GM20431 (cell line): ENCODE results near the gene C2CD3.
"Not testable (repeated sequence)": the region's sequence is repeated elsewhere in the genome, so short reads cannot be mapped to it uniquely, and the experiment has no call there.

Experiments used
- in situ Hi-C: fragments of 300-500 bp; cut with MseI, MboI; formaldehyde crosslinking; loops from one replicate; pipeline ENCODE4 v1.15.0; 2020; ENCODE audit warnings: low sequenced_read_pairs; ENCODE audit not compliant: unreplicated experiment

The C2CD3 gene

GRCh38 chr11:74132833-74133232 lies 38.0 kb downstream of the C2CD3 start:
- in situ Hi-C loops = no loop called here

- in situ Hi-C loops = not testable (repeated sequence)
Observed at GRCh38 chr11:74129121-74129520, 41.7 kb downstream of the C2CD3 start.

- in situ Hi-C loops = no loop called here
Observed at GRCh38 chr11:74123008-74123448, 47.8 kb downstream of the C2CD3 start.

- in situ Hi-C loops = no loop called here
Observed at GRCh38 chr11:74121804-74122203, 49.0 kb downstream of the C2CD3 start.

- in situ Hi-C loops = not testable (repeated sequence)
Observed at GRCh38 chr11:74120260-74121035, 50.4 kb downstream of the C2CD3 start.

- in situ Hi-C loops = no loop called here
Observed at GRCh38 chr11:74116719-74117118, 54.1 kb downstream of the C2CD3 start.

- in situ Hi-C loops = no loop called here
Observed at GRCh38 chr11:74112877-74113276, 57.9 kb downstream of the C2CD3 start.

- in situ Hi-C loops = no loop called here
Observed at GRCh38 chr11:74106124-74106523, 64.7 kb downstream of the C2CD3 start.

GRCh38 chr11:74102321-74102720 lies 68.5 kb downstream of the C2CD3 start:
- in situ Hi-C loops = no loop called here

GRCh38 chr11:74100735-74101134 lies 70.1 kb downstream of the C2CD3 start:
- in situ Hi-C loops = no loop called here

- in situ Hi-C loops = no loop called here
Observed at GRCh38 chr11:74100231-74100630, 70.6 kb downstream of the C2CD3 start.

- in situ Hi-C loops = no loop called here
Observed at GRCh38 chr11:74097686-74098237, 73.0 kb downstream of the C2CD3 start.

GRCh38 chr11:74094393-74094792 lies 76.4 kb downstream of the C2CD3 start:
- in situ Hi-C loops = no loop called here

- in situ Hi-C loops = no loop called here
Observed at GRCh38 chr11:74092425-74092824, 78.4 kb downstream of the C2CD3 start.

- in situ Hi-C loops = no loop called here
Observed at GRCh38 chr11:74091549-74091948, 79.3 kb downstream of the C2CD3 start.

- in situ Hi-C loops = no loop called here
Observed at GRCh38 chr11:74090701-74091100, 80.1 kb downstream of the C2CD3 start.

- in situ Hi-C loops = no loop called here
Observed at GRCh38 chr11:74086242-74086884, 84.4 kb downstream of the C2CD3 start.

GRCh38 chr11:74085542-74085892 lies 85.3 kb downstream of the C2CD3 start:
- in situ Hi-C loops = no loop called here

- in situ Hi-C loops = no loop called here
Observed at GRCh38 chr11:74084796-74085541, 85.8 kb downstream of the C2CD3 start.

GRCh38 chr11:74083927-74084326 lies 86.9 kb downstream of the C2CD3 start:
- in situ Hi-C loops = not testable (repeated sequence)

- in situ Hi-C loops = no loop called here
Observed at GRCh38 chr11:74081428-74081827, 89.4 kb downstream of the C2CD3 start.
